DND-41 (cell line): ENCODE measurements around the gene SNAPC2.

Experiments used
- CTCF ChIP-seq: IDR thresholded peaks from 2 replicates; pipeline ENCODE4 v1.5.1; 2012; ENCODE audit warnings: borderline replicate concordance, low read length, moderate library complexity, mild to moderate bottlenecking; ENCODE audit not compliant: poor library complexity, severe bottlenecking; ENCODE audit errors: extremely low read depth
- EZH2 ChIP-seq: IDR thresholded peaks from 3 replicates; pipeline ENCODE4 v1.6.1; 2012; ENCODE audit warnings: borderline replicate concordance, low read depth, mild to moderate bottlenecking, moderate library complexity, low read length, inconsistent platforms; ENCODE audit not compliant: severe bottlenecking

- TF ChIP-seq CTCF, result no peak
- TF ChIP-seq EZH2, result no peak
Observed at GRCh38 chr19:7922836-7923195, 2.7 kb downstream of the SNAPC2 start.
